Stimulated activated CD8-positive, alpha-beta memory T cell treated with anti-CD3 and anti-CD28 coated beads, Interleukin-7, amount 100 ng/mL, for 48 hours (primary cell): Measurements from ENCODE around the gene EPOP.

ENCODE experiments used
- DNase-seq, 2 donors: peaks; one replicate each; pipeline ENCODE4 v3.0.0-alpha.2; 2020; ENCODE audit warnings: low read depth in 1 of 2; ENCODE audit errors: extremely low read depth in 1 of 2

The EPOP gene

DNA sequence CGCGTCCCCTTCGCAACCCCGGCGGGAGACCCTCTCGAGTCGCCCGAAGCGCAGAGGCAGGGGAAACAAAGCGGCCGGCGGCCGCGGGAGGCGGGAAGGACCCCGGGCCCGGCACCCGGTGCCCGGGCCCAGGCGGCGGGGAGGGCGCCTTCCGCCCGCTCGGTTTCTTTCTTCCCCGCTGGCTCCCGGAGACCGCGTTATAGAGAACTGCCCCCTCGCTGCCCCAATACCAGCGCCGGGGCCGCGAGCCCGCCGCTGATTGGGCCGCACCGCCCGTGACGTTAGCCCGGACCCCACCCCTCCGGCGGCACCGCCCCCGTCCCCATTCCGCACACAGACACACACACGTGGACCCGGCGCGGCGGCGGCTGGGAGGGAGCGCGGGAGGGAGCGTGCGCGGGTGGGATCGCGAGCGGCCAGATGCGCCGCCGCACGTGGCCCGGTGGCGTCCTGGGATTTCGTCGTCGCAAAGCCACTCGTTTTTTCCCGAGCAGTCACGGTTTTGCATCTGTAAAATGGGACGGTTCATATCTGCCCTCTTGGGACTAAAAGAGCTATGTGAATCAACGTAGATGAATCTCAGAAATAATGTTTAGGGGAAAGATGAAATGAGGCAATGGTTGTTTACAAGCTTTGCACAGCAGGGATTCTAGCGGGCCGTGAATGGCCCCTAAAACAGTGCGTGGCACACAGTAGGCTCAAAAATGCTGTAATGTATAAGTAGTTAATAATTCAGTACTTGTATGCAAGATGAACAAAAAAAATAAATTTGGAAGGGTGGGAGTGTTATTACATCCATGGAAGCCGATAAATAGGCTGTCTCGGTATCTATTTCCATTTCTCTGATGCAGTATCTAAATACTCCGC lies at the start of gene EPOP:
EPOP (minus strand) TSS at position 209 of the 867 bp plus-strand sequence. CDS start 462 bp downstream, outside the sequence.
- DNase-seq = peak; percentile 88

- no peak for DNase-seq
These were observed 47.0 kb upstream of the EPOP start for GRCh38 chr17:38721802-38722201.

DNA sequence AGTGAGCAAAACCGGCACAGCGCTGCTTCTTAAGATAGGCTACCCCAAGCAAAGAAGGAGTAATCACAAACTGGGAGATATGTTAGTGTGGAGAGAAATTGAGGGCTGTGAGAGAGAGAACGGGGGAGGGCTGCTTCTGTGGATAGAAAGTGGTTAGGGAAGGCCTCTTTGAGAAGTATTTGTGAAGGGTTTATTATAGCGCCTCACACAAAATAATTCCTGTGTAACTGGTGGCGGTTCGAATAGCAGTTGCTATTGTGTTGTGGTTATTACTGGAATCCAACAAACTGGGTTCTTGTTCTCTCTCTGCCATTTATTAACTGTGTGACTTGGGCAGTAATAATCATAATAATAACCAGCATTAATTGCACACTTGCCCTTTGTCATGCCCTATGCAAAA lies 46.2 kb upstream of the EPOP start:
- no peak for DNase-seq

GRCh38 chr17:38719943-38720641 lies 45.3 kb upstream of the EPOP start:
- no peak for DNase-seq

GRCh38 chr17:38719289-38719942 lies 44.7 kb upstream of the EPOP start:
- no peak for DNase-seq

DNA sequence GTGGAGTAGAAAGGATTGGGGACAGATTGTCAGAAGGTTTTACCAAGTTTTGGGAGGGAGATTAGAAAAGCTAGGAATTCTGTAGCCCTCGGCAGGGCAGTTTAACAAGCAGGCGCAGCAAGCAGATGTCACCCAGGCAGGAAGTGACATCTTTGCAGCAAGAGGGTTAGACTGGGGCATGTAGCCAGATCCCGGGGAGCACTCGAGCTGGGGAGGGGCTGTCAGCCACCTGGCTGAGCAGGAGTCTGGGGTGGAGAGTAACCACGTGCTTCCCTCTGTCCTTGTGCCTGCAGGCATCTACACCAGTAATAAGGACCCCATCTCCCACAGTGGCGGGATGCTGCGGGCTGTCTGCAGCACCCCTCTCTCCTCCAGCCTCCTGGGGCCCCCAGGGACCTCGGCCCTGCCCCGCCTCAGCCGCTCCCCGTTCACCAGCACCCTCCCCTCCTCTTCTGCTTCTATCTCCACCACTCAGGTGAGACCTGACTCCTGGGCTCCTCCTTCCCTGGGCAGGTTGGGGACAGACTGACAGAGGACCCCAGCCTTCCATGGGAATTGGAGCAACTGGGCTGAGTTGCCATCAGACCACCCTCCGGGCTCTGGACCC lies 42.5 kb upstream of the EPOP start:
- no peak for DNase-seq

GRCh38 chr17:38716368-38717005 lies 41.7 kb upstream of the EPOP start:
- no peak for DNase-seq

DNA sequence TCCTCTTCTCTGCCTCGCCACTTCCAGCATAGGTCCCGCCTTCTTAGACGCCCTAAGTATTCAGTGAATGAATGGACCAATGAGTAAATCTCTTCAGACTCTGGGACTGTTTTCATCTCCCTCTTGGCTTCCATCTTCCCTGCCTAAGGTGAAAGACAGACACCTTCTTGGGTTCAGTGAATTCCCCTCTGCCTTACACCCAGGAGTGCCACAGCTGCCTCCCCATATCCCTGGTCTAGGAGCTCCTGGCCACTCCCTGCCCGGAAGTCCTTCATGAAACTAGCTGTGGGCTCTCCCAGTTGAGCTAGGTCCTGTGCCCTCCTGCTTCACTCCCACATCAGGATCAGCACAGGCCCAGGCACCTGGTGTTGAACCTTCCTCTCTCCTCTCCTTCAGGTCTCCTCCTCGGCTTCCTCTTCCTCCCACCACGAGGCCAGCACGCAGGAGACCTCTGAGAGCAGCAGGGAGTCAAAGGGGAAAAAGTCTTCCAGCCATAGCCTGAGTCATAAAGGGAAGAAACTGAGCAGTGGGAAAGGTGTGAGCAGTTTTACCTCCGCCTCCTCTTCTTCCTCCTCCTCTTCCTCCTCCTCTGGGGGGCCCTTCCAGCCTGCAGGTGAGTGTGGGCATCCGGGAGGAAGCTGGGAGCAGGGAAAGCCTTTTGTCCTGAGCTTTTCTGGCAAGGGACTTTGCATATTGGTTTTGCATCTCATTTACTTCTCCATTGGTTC lies 40.6 kb upstream of the EPOP start:
- DNase-seq = no peak

DNA sequence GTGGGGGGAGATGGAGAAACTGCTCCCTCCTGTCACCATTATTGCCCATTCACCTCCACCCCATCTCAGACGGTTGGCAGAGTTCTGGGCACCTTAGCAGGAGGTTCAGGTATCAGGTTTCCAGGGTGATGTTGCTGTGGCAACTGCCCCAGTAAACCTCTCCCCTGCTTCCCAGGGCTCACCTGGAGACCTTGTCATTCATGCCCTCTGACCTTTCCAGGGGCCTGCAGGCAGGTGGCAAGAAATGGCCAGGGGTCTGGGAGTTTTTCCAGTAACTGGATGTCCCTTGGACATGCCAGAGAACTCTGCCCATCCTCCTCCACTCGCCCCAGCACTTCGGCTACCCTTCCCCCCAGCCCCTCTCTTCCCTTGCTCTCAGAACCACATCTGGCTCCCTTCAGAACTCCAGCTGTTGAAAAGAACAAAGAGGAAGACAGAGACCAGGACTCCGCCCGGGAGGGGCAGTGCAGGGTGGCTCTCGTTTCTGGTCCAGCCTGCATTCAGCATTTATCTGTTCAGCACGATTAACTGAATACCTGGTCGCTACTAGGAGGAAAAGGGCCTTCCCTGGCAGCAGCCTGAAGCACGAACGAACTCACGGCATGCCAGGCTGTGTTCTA lies 38.8 kb upstream of the EPOP start:
- no peak for DNase-seq

DNA sequence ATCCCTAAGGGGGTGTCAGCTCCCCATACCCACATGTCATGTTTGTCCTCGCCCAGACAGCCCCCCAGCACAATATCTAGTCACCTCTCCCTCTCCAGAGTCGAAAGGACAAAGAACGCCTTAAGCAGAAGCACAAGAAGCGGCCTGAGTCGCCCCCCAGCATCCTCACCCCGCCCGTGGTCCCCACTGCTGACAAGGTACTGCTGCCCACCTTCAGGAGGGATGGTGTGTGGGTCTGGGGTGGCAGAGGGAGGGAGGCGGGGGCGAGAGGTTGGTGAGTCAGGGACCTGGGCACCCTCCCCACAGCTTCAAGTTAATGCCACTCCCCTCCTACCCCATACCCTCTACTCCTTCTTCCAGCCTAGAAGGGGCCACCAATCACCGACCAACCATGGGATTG lies 37.8 kb upstream of the EPOP start:
- no peak for DNase-seq

DNA sequence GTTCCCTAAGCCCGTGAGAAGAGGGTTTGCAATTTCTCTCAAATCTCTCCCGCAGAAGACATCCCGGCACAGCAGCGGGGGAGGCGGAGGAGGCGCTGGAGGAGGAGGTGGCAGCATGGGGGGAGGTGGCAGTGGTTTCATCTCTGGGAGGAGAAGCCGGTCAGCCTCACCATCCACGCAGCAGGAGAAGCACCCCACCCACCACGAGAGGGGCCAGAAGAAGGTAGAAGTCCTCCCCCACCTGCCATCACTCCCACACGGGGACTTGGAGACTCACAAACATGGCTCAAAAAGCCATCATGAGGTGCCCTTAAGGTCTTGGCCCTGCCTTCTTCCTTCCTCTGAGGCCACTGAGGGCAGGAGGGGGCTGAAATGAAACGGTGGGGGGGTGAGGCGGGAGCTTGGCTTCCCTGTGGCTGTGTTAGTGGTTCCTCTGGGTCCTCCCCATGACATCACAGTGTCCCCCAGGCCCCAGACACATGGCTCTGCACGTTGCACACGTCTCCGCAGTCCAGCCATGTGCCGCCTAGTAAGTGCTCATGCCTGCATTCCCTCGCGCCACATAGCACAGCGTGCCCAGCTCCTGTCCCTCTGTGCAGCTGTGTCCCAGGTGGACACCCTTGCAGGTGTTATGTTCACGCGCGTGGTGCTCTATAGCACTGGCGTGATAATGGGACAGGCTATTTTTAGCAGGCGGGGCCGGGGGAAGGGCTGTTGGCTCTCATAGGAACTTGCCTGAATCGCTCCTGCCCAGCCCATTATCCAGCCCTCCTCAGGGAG lies 37.2 kb upstream of the EPOP start:
- no peak for DNase-seq

GRCh38 chr17:38710985-38711384 lies 36.2 kb upstream of the EPOP start:
- DNase-seq = no peak

DNA sequence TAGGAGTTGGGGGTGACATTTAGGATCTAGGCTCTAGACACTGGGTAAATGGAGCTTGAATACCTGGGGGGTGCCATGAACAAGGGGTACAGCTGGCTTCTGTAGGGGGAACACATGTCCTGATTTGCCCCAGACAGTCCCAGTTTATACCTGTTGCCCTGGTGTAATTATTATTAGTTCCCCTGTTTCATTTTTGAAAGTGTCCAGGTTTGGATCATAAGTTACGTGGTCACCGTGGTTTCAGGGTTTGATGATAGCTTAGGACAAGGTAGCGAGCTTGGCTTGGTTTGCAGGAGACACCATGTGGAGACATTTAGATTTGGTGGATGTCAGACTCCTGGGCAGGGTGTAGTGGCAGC lies 35.8 kb upstream of the EPOP start:
- DNase-seq = no peak

DNA sequence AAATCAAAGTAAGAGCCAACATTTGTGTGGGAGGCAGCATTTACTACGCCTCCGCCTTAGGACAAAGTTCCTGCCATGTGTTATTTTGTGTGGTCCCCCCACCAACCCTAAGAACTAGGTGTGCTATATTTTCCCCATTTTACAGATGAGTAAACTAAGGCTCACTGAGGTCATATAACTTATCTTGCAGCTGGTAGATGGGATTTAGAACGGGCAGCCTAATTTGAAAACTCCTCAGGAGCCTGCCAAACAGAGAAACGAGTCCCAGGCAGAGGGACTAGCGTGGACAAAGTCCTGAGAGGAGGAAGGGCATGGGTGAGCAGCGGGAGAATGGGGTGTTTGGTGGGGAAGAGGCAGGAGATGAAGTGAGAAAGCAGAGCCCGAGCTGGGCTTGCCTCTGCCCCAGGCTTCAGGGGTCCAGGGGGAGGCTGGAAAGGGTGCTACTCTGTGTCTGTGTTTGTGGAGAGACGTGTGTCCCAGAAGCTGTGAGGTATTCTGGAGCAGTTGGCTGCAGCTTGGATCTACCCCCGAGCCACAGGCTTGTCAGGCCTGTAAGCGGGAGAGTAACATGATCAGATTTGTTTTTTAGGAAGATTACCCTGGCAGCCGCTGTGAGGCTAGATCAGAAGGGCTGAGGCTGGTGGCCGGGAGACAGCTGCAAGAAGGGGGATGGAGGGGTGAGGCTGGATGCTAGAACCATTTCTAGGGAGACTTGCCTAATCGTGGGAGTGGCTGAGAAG lies 35.3 kb upstream of the EPOP start:
- DNase-seq = no peak

- no peak for DNase-seq
These were observed 34.5 kb upstream of the EPOP start for GRCh38 chr17:38709104-38709820.

DNA sequence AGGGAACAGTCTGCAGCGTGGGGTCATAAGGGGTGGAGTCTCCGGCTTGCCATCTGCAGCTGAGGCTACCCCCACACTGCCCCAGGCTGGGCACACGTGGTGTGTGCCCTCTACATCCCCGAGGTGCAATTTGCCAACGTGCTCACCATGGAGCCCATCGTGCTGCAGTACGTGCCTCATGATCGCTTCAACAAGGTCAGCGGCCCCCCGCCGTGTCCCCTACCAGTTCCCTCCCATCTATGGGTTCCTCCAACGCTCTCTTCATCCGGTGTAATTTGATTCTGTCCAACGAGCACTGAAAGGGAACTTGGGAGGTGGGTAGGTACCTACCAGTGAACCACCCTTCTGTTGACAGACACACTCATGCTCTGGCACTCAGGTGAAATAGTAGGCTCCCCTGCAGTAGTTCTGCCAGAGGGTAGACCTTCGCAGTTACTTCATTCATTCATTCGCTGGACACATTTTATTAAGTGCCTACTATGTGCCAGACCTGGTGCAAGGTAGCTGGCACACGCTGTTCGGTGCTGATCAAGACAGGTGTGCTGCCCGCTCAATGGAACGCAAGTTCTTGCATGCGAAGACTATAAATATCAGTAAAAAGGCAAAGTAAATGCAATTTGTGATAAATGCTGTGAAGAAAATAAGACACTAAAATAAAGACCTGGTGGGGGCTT lies 33.1 kb upstream of the EPOP start:
- no peak for DNase-seq
